DOHH2 (cell line): ENCODE results near the gene FMNL1.

Experiments
- H3F3A ChIP-seq: fragments of 200-600 bp; sonication (generic), shearing (Covaris generic); 2 replicates; pipeline ENCODE4 v1.6.0; 2016; ENCODE audit warnings: antibody characterized with exemption, mild to moderate bottlenecking; ENCODE audit not compliant: control insufficient read depth, insufficient read depth
- H3K27ac ChIP-seq: fragments of 200-600 bp; sonication (generic); 2 replicates; pipeline ENCODE4 v1.5.1; 2014; ENCODE audit warnings: low read depth, mild to moderate bottlenecking, low read length, moderate library complexity
- H3K27me3 ChIP-seq: fragments of 200-600 bp; sonication (generic); 2 replicates; pipeline ENCODE4 v1.6.1; 2014; ENCODE audit warnings: mild to moderate bottlenecking, low read length, mixed read lengths; ENCODE audit not compliant: control insufficient read depth
- H3K36me3 ChIP-seq: fragments of 200-600 bp; sonication (generic); 2 replicates; pipeline ENCODE4 v1.6.1; 2014; ENCODE audit warnings: mild to moderate bottlenecking, low read length, moderate library complexity, mixed read lengths; ENCODE audit not compliant: control insufficient read depth
- H3K4me1 ChIP-seq: fragments of 200-600 bp; sonication (generic); 2 replicates; pipeline ENCODE4 v1.6.1; 2014; ENCODE audit warnings: mild to moderate bottlenecking, low read length, mixed read lengths; ENCODE audit not compliant: control insufficient read depth
- H3K4me2 ChIP-seq: fragments of 200-600 bp; sonication (generic); 2 replicates; pipeline ENCODE4 v1.6.0; 2014; ENCODE audit warnings: mild to moderate bottlenecking, low read length, moderate library complexity
- H3K4me3 ChIP-seq: fragments of 200-600 bp; sonication (generic); 2 replicates; pipeline ENCODE4 v1.5.1; 2014; ENCODE audit warnings: mild to moderate bottlenecking, low read length, mixed read lengths
- H3K79me2 ChIP-seq: fragments of 200-600 bp; sonication (generic); 2 replicates; pipeline ENCODE4 v1.6.1; 2014; ENCODE audit warnings: mild to moderate bottlenecking, low read length, mixed read lengths; ENCODE audit not compliant: control insufficient read depth
- H3K9me2 ChIP-seq: fragments of 200-600 bp; sonication (generic); replicated peaks from 2 replicates; pipeline ENCODE4 v1.6.1; 2014; ENCODE audit warnings: mild to moderate bottlenecking, low read length, mixed read lengths; ENCODE audit not compliant: control insufficient read depth
- H3K9me3 ChIP-seq: fragments of 200-600 bp; sonication (generic); 2 replicates; pipeline ENCODE4 v1.6.1; 2014; ENCODE audit warnings: antibody characterized with exemption, low read length, mixed read lengths; ENCODE audit not compliant: control insufficient read depth, insufficient read depth
- H4K20me1 ChIP-seq: fragments of 200-600 bp; sonication (generic); 2 replicates; pipeline ENCODE4 v1.6.0; 2014; ENCODE audit warnings: low read depth, mild to moderate bottlenecking, antibody characterized with exemption, low read length, moderate library complexity; ENCODE audit not compliant: control insufficient read depth, insufficient read depth
- EZH2phosphoT487 ChIP-seq: fragments of 200-600 bp; sonication (generic); IDR thresholded peaks from 2 replicates; pipeline ENCODE4 v1.6.1; 2017; ENCODE audit warnings: borderline replicate concordance, mild to moderate bottlenecking, antibody characterized with exemption, low read length, moderate library complexity, mixed read lengths
- TF ChIP-seq, protein P1 (sequence below): fragments of 200-600 bp; sonication (generic); IDR thresholded peaks from one replicate; pipeline ENCODE4 v1.5.1; 2014; ENCODE audit warnings: antibody characterized with exemption, mild to moderate bottlenecking, low read depth, low read length; ENCODE audit not compliant: poor library complexity, severe bottlenecking

The FMNL1 gene

DNA sequence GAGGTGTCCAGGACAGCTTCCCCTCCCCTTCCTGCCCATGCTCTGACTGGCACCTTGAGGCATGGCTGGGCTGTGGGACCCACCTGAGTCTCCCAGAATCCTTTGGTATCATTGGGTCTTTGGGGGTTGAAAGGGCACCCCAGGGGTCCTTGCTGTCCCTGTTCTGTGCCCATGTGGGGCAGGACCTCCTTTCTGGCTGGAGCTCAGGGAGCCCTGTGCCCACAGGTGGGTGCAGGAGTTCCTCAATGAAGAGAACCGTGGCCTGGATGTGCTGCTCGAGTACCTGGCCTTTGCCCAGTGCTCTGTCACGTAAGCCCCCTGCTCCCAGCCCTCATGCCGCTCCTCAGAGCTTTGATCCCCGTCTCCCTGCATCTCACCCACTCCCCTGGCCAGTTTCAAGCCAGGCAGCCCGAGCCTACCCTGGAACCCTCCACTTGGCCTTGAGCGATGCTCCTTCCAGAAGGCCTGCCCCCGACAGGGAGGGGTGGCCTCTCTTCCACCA is 11.8 kb downstream of the FMNL1 start:
- peaks cover 13% of the 10 kb centered on the region for H3K79me2 ChIP-seq
- no peaks in the 10 kb centered on the region for H3K27me3 ChIP-seq
- no peak overlapping the region for H3K4me2 ChIP-seq
- peaks cover 13% of the 10 kb centered on the region for H3K36me3 ChIP-seq
- peaks cover 22% of the 10 kb centered on the region for H3K4me1 ChIP-seq
- H3K9me2 ChIP-seq, result no peaks in the 10 kb centered on the region
- no peaks in the 10 kb centered on the region for H4K20me1 ChIP-seq
- H3K4me3 ChIP-seq, result no peak overlapping the region
- H3K9me3 ChIP-seq, result no peaks in the 10 kb centered on the region
- H3F3A ChIP-seq, result peaks cover 10% of the 10 kb centered on the region
- TF ChIP-seq EZH2phosphoT487, result no peak
- TF ChIP-seq, protein P1, sequence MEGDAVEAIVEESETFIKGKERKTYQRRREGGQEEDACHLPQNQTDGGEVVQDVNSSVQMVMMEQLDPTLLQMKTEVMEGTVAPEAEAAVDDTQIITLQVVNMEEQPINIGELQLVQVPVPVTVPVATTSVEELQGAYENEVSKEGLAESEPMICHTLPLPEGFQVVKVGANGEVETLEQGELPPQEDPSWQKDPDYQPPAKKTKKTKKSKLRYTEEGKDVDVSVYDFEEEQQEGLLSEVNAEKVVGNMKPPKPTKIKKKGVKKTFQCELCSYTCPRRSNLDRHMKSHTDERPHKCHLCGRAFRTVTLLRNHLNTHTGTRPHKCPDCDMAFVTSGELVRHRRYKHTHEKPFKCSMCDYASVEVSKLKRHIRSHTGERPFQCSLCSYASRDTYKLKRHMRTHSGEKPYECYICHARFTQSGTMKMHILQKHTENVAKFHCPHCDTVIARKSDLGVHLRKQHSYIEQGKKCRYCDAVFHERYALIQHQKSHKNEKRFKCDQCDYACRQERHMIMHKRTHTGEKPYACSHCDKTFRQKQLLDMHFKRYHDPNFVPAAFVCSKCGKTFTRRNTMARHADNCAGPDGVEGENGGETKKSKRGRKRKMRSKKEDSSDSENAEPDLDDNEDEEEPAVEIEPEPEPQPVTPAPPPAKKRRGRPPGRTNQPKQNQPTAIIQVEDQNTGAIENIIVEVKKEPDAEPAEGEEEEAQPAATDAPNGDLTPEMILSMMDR, result no peak
- H3K27ac ChIP-seq, result no peak overlapping the region

DNA sequence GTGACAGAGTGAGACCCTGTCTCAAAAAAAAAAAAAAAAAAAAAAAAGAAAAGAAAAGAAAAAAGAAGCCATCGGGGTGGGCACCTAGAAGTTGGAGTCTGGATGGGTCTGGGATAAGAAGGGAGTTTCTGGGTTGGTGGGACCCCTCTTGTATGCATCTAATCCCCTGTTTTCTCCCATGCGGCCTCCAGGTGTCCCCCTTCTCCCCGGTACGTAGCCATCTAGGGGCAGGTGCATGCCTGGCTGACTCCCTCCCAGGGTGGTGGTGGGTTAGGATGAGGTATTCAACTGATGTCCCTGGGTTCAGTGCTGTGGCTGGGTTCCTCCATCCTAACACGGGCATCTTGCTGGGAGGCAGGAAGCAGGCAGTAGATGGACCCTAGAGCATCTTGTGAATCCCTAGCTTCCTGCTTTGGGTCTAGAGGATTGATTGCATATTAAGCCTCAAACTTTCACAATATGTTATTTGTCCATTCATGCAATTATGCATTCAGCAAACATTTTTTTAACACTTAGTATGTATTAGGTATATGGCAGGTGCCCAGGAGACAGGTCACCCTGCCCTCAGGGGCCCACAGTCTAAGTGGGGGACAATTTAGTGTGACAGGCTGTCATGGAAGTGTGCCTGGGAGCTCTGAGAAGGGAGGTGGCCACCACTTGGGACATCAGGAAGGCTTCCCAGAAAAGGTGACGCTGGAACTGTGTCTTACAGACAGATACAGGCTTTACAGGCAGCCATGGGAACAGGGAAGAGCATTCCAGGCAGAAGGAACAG is 13.1 kb downstream of the FMNL1 start:
- TF ChIP-seq, protein P1, result peak; percentile 65
- TF ChIP-seq EZH2phosphoT487, result no peak
- H3K9me2 ChIP-seq, result no peaks in the 10 kb centered on the region
- no peaks in the 10 kb centered on the region for H3K9me3 ChIP-seq
- H3K79me2 ChIP-seq, result peaks cover 2% of the 10 kb centered on the region; the same call in 1 of the 2 replicates
- H3K36me3 ChIP-seq, result peaks cover 19% of the 10 kb centered on the region
- no peaks in the 10 kb centered on the region for H3K27me3 ChIP-seq
- H3K4me1 ChIP-seq, result peaks cover 9% of the 10 kb centered on the region
- H3K27ac ChIP-seq, result no peak overlapping the region
- peaks cover 4% of the 10 kb centered on the region for H3F3A ChIP-seq
- no peak overlapping the region for H3K4me3 ChIP-seq
- H4K20me1 ChIP-seq, result no peaks in the 10 kb centered on the region
- H3K4me2 ChIP-seq, result no peak overlapping the region

DNA sequence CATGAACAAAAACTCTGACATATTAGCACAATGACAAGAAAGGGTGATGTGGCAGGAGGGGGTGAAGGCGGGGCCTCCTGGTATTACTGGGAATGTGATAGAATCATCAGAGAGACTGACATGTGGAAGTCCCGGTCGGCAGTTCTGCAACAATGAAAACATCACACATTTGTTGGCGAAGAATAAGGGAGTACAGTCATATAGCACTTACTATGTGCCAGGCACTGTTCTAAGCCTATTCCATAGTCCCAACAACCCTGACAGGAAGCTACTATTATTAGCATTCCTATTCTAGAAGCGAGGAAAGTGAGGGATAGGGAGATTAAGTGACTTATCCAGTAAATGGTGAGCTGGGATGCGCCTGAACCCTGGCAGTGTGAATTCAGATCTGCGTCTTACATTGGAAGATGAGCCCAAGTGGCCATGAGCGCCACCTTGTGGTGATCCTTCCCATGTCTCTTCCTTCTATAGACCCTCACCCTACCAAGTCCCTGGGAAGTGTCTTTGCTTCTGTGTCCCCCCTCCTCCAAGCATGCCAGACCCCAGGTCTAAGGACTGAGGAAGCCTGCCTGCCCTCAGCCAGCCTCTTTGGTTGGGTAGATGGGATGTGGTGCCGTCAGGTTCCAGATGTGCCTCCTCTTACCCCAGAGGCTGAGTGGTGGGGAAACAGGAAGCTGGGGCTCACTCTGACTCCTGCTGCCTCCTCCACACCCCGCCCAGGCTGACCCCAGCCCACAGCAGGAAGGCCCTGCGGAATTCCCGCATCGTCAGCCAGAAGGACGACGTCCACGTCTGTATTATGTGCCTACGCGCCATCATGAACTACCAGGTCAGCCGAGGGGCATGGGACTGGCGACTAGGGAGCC is 14.0 kb downstream of the FMNL1 start:
- H3K27me3 ChIP-seq, result no peaks in the 10 kb centered on the region
- H3K9me2 ChIP-seq, result no peaks in the 10 kb centered on the region
- no peak overlapping the region for H3K4me3 ChIP-seq
- H3F3A ChIP-seq, result peaks cover 4% of the 10 kb centered on the region
- H3K36me3 ChIP-seq, result peaks cover 19% of the 10 kb centered on the region
- peaks cover 6% of the 10 kb centered on the region for H3K4me1 ChIP-seq
- no peaks in the 10 kb centered on the region for H3K9me3 ChIP-seq
- H3K27ac ChIP-seq, result no peak overlapping the region
- H3K79me2 ChIP-seq, result no peaks in the 10 kb centered on the region
- TF ChIP-seq, protein P1, result peak; percentile 96
- no peak for TF ChIP-seq EZH2phosphoT487
- no peaks in the 10 kb centered on the region for H4K20me1 ChIP-seq
- no peak overlapping the region for H3K4me2 ChIP-seq
